ENCODE measurements around the gene LRFN4. TPM values are rescaled to one million over a fixed set of nuclear protein-coding genes. Genes with fewer than 3 reads are reported as not detected.

The LRFN4 gene
- total and polyA plus RNA-seq, 2 of the 8 experiments (the other 6 are each of a cell fraction or from before 2014, with no cell fraction given) = 49.8 to 64.3 TPM

DNA sequence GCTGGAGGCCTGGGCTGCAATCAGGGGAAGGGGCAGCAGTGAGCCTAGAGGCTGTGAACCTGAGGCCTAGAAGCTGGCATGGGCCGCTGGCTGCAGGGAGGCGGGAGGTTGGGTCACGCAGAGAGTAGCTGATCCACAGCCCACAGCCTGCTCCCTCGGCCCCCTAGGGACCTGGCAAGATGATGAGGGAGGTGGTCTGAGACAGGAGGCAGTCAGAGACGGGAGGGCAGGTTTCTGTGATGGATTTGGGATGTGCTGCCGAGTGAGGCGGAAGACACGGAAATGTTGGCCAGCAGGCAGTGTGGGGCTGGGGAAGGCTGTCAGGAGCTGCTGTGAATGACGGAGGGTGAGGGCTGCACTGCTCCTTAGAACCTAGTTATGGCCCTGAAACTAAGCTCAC, 22.7 kb downstream of the LRFN4 start:
- Histone ChIP-seq H3K27ac (ENCODE audit: low read depth, low read length) (no peak overlapping the region; the same call in 1 of the 2 replicates), H2BK120ac (replicated peaks; ENCODE audit: low read depth, low read length) (no peak overlapping the region), H4K8ac (ENCODE audit: extremely low read depth, insufficient read depth, low read length) (no peak overlapping the region), H2AFZ (ENCODE audit: low read length) (no peak overlapping the region), H4K20me1 (replicated peaks in 1 of 2; ENCODE audit: control insufficient read depth in 1 of 2, insufficient read depth in 2 of 2, low read length in 2 of 2) (peaks cover 0 to 2% of the 10 kb centered on the region in 2 experiments), H3K4ac (replicated peaks; ENCODE audit: insufficient read length, low read depth, low read length) (no peak overlapping the region), H3K18ac (ENCODE audit: extremely low read depth, low read length) (no peak overlapping the region), H4K91ac (replicated peaks; ENCODE audit: insufficient read length, low read length) (peak overlapping the region; percentile 17), H2BK15ac (ENCODE audit: low read length) (no peak overlapping the region), H3K79me2 (ENCODE audit: control insufficient read depth in 1 of 2, insufficient read depth in 2 of 2, low read length in 2 of 2) (no peaks in the 10 kb centered on the region), H3K79me1 (ENCODE audit: low read depth, low read length) (peaks cover 2% of the 10 kb centered on the region), H3K9ac (replicated peaks in 1 of 4; ENCODE audit: extremely low read depth in 1 of 4, low read depth in 3 of 4, low read length in 3 of 4) (no peak overlapping the region), H3K4me3 (ENCODE audit: extremely low read depth in 1 of 4, insufficient read depth in 2 of 4, low read depth in 3 of 4, low read length in 4 of 4) (no peak overlapping the region), H3K23me2 (ENCODE audit: low read depth, low read length) (no peaks in the 10 kb centered on the region), H3K9me3 (ENCODE audit: insufficient read depth in 2 of 2, low read depth in 1 of 2, low read length in 1 of 2) (no peaks in the 10 kb centered on the region), H2BK12ac (ENCODE audit: low read depth, low read length) (peak overlapping the region; percentile 80; the same call in 1 of the 2 replicates), H3K4me2 (ENCODE audit: insufficient read depth in 1 of 2, low read depth in 2 of 2, low read length in 2 of 2) (no peak overlapping the region), H4K5ac (ENCODE audit: insufficient read length, low read depth, low read length) (no peak overlapping the region), H2BK20ac (ENCODE audit: low read length) (0 out of 2 replicates have a peak overlapping the region, but pooled peaks have one; percentile 13), H2AK5ac (ENCODE audit: low read depth, low read length) (peak overlapping the region; percentile 67), H3K4me1 (replicated peaks in 1 of 4; ENCODE audit: control insufficient read depth in 3 of 4, insufficient read depth in 4 of 4, low read length in 3 of 4) (peaks cover 4 to 21% (median 15%) of the 10 kb centered on the region in 4 experiments), H3K56ac (replicated peaks; ENCODE audit: insufficient read length, low read depth, low read length) (no peak overlapping the region), H3K27me3 (replicated peaks in 1 of 4; ENCODE audit: control insufficient read depth in 3 of 4, extremely low read depth in 1 of 4, insufficient read depth in 3 of 4, low read length in 3 of 4) (no peaks in the 10 kb centered on the region), H3K23ac (ENCODE audit: insufficient read length) (no peak overlapping the region), H2BK5ac (ENCODE audit: low read depth, low read length) (no peak overlapping the region; the same call in 1 of the 2 replicates), H3K14ac (ENCODE audit: insufficient read length) (no peak overlapping the region), H3K36me3 (ENCODE audit: control insufficient read depth in 2 of 4, insufficient read depth in 4 of 4, low read length in 3 of 4) (no peaks in the 10 kb centered on the region)
- WGBS, 2 experiments (ENCODE audit: extremely low coverage in 1 of 2, insufficient coverage in 1 of 2, insufficient read length in 1 of 2, insufficient replicate concordance in 2 of 2, low coverage in 1 of 2, low lambda C conversion rate in 2 of 2, missing lambda C conversion rate in 1 of 2) = 92% methylated on average over 9 of the region's 9 CpGs; no CpG with 5 or more reads in 1 of the 2 experiments
- FAIRE-seq (no peak), DNase-seq (ENCODE audit: low read depth in 1 of 2, low spot score in 2 of 2) (no peak)
- CTCF ChIA-PET (ENCODE audit: partially characterized antibody) = interaction anchor here (0.6 to 11.9 kb wide), 10 partner anchors 12 to 188 kb away, joined by 3 to 199 read pairs (median 26); partner anchors contain the start of genes C11orf86 and RCE1
- POLR2A ChIA-PET (ENCODE audit: partially characterized antibody) = no interaction called here
- TF ChIP-seq JUN (IDR thresholded peaks at IDR 0.05; ENCODE audit: low read depth, low read length) = no peak
- TF ChIP-seq CREB1 (IDR thresholded peaks at IDR 0.05) = no peak
- TF ChIP-seq, protein P1, sequence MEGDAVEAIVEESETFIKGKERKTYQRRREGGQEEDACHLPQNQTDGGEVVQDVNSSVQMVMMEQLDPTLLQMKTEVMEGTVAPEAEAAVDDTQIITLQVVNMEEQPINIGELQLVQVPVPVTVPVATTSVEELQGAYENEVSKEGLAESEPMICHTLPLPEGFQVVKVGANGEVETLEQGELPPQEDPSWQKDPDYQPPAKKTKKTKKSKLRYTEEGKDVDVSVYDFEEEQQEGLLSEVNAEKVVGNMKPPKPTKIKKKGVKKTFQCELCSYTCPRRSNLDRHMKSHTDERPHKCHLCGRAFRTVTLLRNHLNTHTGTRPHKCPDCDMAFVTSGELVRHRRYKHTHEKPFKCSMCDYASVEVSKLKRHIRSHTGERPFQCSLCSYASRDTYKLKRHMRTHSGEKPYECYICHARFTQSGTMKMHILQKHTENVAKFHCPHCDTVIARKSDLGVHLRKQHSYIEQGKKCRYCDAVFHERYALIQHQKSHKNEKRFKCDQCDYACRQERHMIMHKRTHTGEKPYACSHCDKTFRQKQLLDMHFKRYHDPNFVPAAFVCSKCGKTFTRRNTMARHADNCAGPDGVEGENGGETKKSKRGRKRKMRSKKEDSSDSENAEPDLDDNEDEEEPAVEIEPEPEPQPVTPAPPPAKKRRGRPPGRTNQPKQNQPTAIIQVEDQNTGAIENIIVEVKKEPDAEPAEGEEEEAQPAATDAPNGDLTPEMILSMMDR (IDR thresholded peaks at IDR 0.05; ENCODE audit: control extremely low read depth in 1 of 3, insufficient read depth in 1 of 3, low read depth in 1 of 3, low read length in 3 of 3) = no peak
- no peak for TF ChIP-seq BACH1 (IDR thresholded peaks at IDR 0.05; ENCODE audit: low read length)
- TF ChIP-seq, protein P2, sequence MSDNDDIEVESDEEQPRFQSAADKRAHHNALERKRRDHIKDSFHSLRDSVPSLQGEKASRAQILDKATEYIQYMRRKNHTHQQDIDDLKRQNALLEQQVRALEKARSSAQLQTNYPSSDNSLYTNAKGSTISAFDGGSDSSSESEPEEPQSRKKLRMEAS (IDR thresholded peaks at IDR 0.05) = no peak
- TF ChIP-seq PHF8 (conservative IDR thresholded peaks at IDR 0.05; ENCODE audit: low read depth, low read length) = no peak
- TF ChIP-seq RFX5 (IDR thresholded peaks at IDR 0.05; ENCODE audit: borderline replicate concordance, low read depth, low read length) = no peak
- no peak for TF ChIP-seq NRF1 (IDR thresholded peaks at IDR 0.05; ENCODE audit: low read depth, low read length)
- no peak for TF ChIP-seq TCF12 (IDR thresholded peaks at IDR 0.05; ENCODE audit: low read depth, low read length)
- TF ChIP-seq RNF2 (IDR thresholded peaks at IDR 0.05; ENCODE audit: borderline replicate concordance, low read depth, low read length, missing control alignments, poor library complexity, severe bottlenecking) = no peak
- no peak for TF ChIP-seq FOSL1 (IDR thresholded peaks at IDR 0.05; ENCODE audit: insufficient read depth, low read depth, low read length)

All from H1 (cell line).